A549 (cell line): ENCODE results near the gene DUSP11. TPM values are rescaled to one million over a fixed set of nuclear protein-coding genes. Genes with fewer than 3 reads are reported as not detected.

Source experiments
- ATAC-seq, 2 experiments: fragments of 200-7000 bp in 1 of 2; fragments of >200 bp in 1 of 2; cut with Nextera tagmentation in 1 of 2; cut with Tn5 transposase in 1 of 2; 3 replicates each; pipeline versions ENCODE4 v1.8.0 to v1.9.1; 2018 to 2020; ENCODE audit warnings: mild to moderate bottlenecking in 1 of 2, moderate library complexity in 1 of 2
- CTCF ChIA-PET: fragments of 300-600 bp; sonication (Branson Sonifier 250); formaldehyde crosslinking; extraction: SDS; loops from one replicate; lab custom pipeline; 2021; ENCODE audit warnings: antibody characterized with exemption, inconsistent platforms; lab: Yijun Ruan, JAX
- POLR2A ChIA-PET: fragments of 350-600 bp; formaldehyde crosslinking; extraction: SDS; loops from one replicate; lab custom pipeline; 2021; ENCODE audit warnings: antibody characterized with exemption, inconsistent platforms; lab: Yijun Ruan, JAX
- DNase-seq, 2 experiments: peaks; one replicate each; pipeline versions ENCODE4 v3.0.0 to v3.0.0-alpha.2; 2011 to 2016; ENCODE audit warnings: low read depth in 1 of 2, low spot score in 1 of 2
- FAIRE-seq: peaks from 2 replicates; lab custom pipeline; 2011; peaks lifted over from hg19 to GRCh38; lab: Jason Lieb, UNC
- H3K27ac ChIP-seq, 2 experiments: fragments of >200 bp; sonication (Bioruptor Twin); formaldehyde crosslinking; 3 replicates each; pipeline ENCODE4 v1.5.1; 2016 to 2017
- H3K4me1 ChIP-seq: fragments of >200 bp; sonication (Bioruptor Twin); formaldehyde crosslinking; 3 replicates; pipeline ENCODE4 v1.6.1; 2016
- H3K4me2 ChIP-seq: fragments of >200 bp; sonication (Bioruptor Twin); formaldehyde crosslinking; 3 replicates; pipeline ENCODE4 v1.6.1; 2016
- H3K4me3 ChIP-seq: fragments of >200 bp; sonication (Bioruptor Twin); formaldehyde crosslinking; 3 replicates; pipeline ENCODE4 v1.5.1; 2016
- H3K9me3 ChIP-seq: fragments of >200 bp; sonication (Bioruptor Twin); formaldehyde crosslinking; 3 replicates; pipeline ENCODE4 v1.6.1; 2016
- BHLHE40 ChIP-seq: IDR thresholded peaks from 2 replicates; pipeline ENCODE4 v1.6.1; 2012; ENCODE audit warnings: low read depth, low read length, inconsistent platforms
- CBX8 ChIP-seq: fragments of 200-600 bp; sonication (generic); IDR thresholded peaks from 2 replicates; pipeline ENCODE4 v1.6.1; 2016
- CEBPB ChIP-seq, 2 experiments: fragments of >200 bp in 1 of 2; sonication (Bioruptor Twin) in 1 of 2; formaldehyde crosslinking in 1 of 2; IDR thresholded peaks; 2 replicates each; pipeline ENCODE4 v1.6.1; 2012 to 2016
- EHF ChIP-seq: fragments of 250-450 bp; sonication (Bioruptor Pico); IDR thresholded peaks from 2 replicates; pipeline ENCODE4 v1.5.0; 2020; ENCODE audit warnings: mild to moderate bottlenecking
- EHMT2 ChIP-seq: fragments of 200-600 bp; sonication (generic); IDR thresholded peaks from 2 replicates; pipeline ENCODE4 v1.6.1; 2016; ENCODE audit warnings: antibody characterized with exemption, low read depth, mild to moderate bottlenecking, moderate library complexity
- EP300 ChIP-seq, 2 experiments: fragments of >200 bp; sonication (Bioruptor Twin); formaldehyde crosslinking; IDR thresholded peaks; 2 replicates in 1 of 2; 3 replicates in 1 of 2; pipeline ENCODE4 v1.6.1; 2016 to 2017
- ESRRA ChIP-seq: fragments of 150-350 bp; IDR thresholded peaks from 2 replicates; pipeline ENCODE4 v1.6.1; 2014; ENCODE audit warnings: mild to moderate bottlenecking, low read length, borderline replicate concordance
- FOSB ChIP-seq: fragments of 250-450 bp; sonication (Bioruptor Pico); IDR thresholded peaks from 2 replicates; pipeline ENCODE4 v1.5.0; 2020; ENCODE audit warnings: mild to moderate bottlenecking, moderate library complexity
- FOSL2 ChIP-seq, 2 experiments: fragments of 450-650 bp in 1 of 2; fragments of >200 bp in 1 of 2; sonication (Bioruptor Twin) in 1 of 2; formaldehyde crosslinking; IDR thresholded peaks; 2 replicates each; pipeline versions ENCODE4 v1.5.0 to v1.6.1; 2016 to 2020; ENCODE audit warnings: mild to moderate bottlenecking in 1 of 2, moderate library complexity in 1 of 2
- FOXS1 ChIP-seq: fragments of 250-450 bp; sonication (Bioruptor Pico); IDR thresholded peaks from 2 replicates; pipeline ENCODE4 v1.5.0; 2020; ENCODE audit warnings: mild to moderate bottlenecking, moderate library complexity
- GATA3 ChIP-seq: IDR thresholded peaks from 2 replicates; pipeline ENCODE4 v1.6.1; 2012; ENCODE audit warnings: borderline replicate concordance
- HDAC2 ChIP-seq: fragments of 200-600 bp; sonication (generic); IDR thresholded peaks from 2 replicates; pipeline ENCODE4 v1.6.1; 2016
- HEYL ChIP-seq: fragments of 250-450 bp; sonication (Bioruptor Pico); IDR thresholded peaks from 2 replicates; pipeline ENCODE4 v1.8.0; 2021; ENCODE audit warnings: mild to moderate bottlenecking, moderate library complexity
- HOXA7 ChIP-seq: fragments of 250-450 bp; sonication (Bioruptor Pico); IDR thresholded peaks from 2 replicates; pipeline ENCODE4 v1.5.0; 2020; ENCODE audit warnings: mild to moderate bottlenecking, moderate library complexity
- HOXB13 ChIP-seq: fragments of 250-450 bp; sonication (Bioruptor Pico); IDR thresholded peaks from 2 replicates; pipeline ENCODE4 v1.5.0; 2020; ENCODE audit warnings: low read depth, mild to moderate bottlenecking, moderate library complexity
- JUN ChIP-seq, 2 experiments: fragments of >200 bp; sonication (Bioruptor Twin); formaldehyde crosslinking; IDR thresholded peaks; 2 replicates in 1 of 2; 3 replicates in 1 of 2; pipeline ENCODE4 v1.6.1; 2016 to 2017
- KDM5A ChIP-seq: fragments of 200-600 bp; sonication (generic); IDR thresholded peaks from 2 replicates; pipeline ENCODE4 v1.6.1; 2016; ENCODE audit warnings: antibody characterized with exemption, mild to moderate bottlenecking
- MAFK ChIP-seq: fragments of 450-650 bp; IDR thresholded peaks from 2 replicates; pipeline ENCODE4 v1.6.1; 2014; ENCODE audit not compliant: partially characterized antibody
- MYC ChIP-seq: IDR thresholded peaks from 2 replicates; pipeline ENCODE4 v1.6.1; 2012; ENCODE audit warnings: mild to moderate bottlenecking, inconsistent platforms, low read length, improper control_type of control experiment, borderline replicate concordance
- NFE2L2 ChIP-seq: fragments of 150-350 bp; conservative IDR thresholded peaks from 2 replicates; pipeline ENCODE4 v1.6.1; 2014; ENCODE audit warnings: low read length
- POLR2A ChIP-seq: IDR thresholded peaks from 2 replicates; pipeline ENCODE4 v1.6.1; 2012; ENCODE audit warnings: mild to moderate bottlenecking, low read length
- POLR2AphosphoS2 ChIP-seq: conservative IDR thresholded peaks from 2 replicates; pipeline ENCODE4 v1.6.1; 2012; ENCODE audit warnings: low read length, improper control_type of control experiment, inconsistent platforms
- RARB ChIP-seq: fragments of 250-450 bp; sonication (Bioruptor Pico); IDR thresholded peaks from 2 replicates; pipeline ENCODE4 v1.8.0; 2021; ENCODE audit warnings: mild to moderate bottlenecking, moderate library complexity
- SMC3 ChIP-seq: fragments of >200 bp; sonication (Bioruptor Twin); formaldehyde crosslinking; IDR thresholded peaks from 3 replicates; pipeline ENCODE4 v1.6.1; 2018; ENCODE audit warnings: inconsistent platforms
- SREBF2 ChIP-seq: fragments of 450-650 bp; IDR thresholded peaks from 2 replicates; pipeline ENCODE4 v1.6.1; 2014; ENCODE audit warnings: mild to moderate bottlenecking, moderate library complexity
- ZSCAN20 ChIP-seq: fragments of 250-450 bp; sonication (Bioruptor Pico); IDR thresholded peaks from 2 replicates; pipeline ENCODE4 v1.8.0; 2022; ENCODE audit warnings: mild to moderate bottlenecking, moderate library complexity
- WGBS: methylation state at CpG from one replicate; pipeline ENCODE4 v1.1.6; 2017; ENCODE audit errors: missing lambda C conversion rate; 5-methylcytosine and 5-hydroxymethylcytosine counted together
- polyA plus RNA-seq, 4 experiments: library from polyadenylated mRNA; depleted of rRNA in 3 of 4; stranded (reverse); fragments of >200 nt; fragmentation: RNase III in 1 of 4; extraction: RNeasy Plus Mini Kit Qiagen cat#74134 plus additional on column Dnase treatment in 1 of 4; gene quantifications; 2 replicates in 3 of 4; 3 replicates in 1 of 4; pipeline ENCODE4 v1.2.3, GENCODE V29; 2011 to 2017
- TF ChIP-seq, protein P1 (sequence below): fragments of >200 bp; sonication (Bioruptor Twin); formaldehyde crosslinking; IDR thresholded peaks from 3 replicates; pipeline ENCODE4 v1.5.1; 2016
- TF ChIP-seq, protein P2 (sequence below): fragments of >200 bp; sonication (Bioruptor Twin); formaldehyde crosslinking; IDR thresholded peaks from 3 replicates; pipeline ENCODE4 v1.6.1; 2016
- TF ChIP-seq, protein P3 (sequence below): fragments of 250-450 bp; sonication (Bioruptor Pico); IDR thresholded peaks from 2 replicates; pipeline ENCODE4 v1.5.0; 2021; ENCODE audit warnings: mild to moderate bottlenecking, moderate library complexity, borderline replicate concordance
- TF ChIP-seq, protein P4 (sequence below): fragments of 450-650 bp; IDR thresholded peaks from 2 replicates; pipeline ENCODE4 v1.6.1; 2014; ENCODE audit warnings: antibody characterized with exemption

Gene DUSP11
- polyA plus RNA-seq, 2 of the 4 experiments (the other 2 are of a cell fraction) = 26.2 to 54.8 TPM

DNA sequence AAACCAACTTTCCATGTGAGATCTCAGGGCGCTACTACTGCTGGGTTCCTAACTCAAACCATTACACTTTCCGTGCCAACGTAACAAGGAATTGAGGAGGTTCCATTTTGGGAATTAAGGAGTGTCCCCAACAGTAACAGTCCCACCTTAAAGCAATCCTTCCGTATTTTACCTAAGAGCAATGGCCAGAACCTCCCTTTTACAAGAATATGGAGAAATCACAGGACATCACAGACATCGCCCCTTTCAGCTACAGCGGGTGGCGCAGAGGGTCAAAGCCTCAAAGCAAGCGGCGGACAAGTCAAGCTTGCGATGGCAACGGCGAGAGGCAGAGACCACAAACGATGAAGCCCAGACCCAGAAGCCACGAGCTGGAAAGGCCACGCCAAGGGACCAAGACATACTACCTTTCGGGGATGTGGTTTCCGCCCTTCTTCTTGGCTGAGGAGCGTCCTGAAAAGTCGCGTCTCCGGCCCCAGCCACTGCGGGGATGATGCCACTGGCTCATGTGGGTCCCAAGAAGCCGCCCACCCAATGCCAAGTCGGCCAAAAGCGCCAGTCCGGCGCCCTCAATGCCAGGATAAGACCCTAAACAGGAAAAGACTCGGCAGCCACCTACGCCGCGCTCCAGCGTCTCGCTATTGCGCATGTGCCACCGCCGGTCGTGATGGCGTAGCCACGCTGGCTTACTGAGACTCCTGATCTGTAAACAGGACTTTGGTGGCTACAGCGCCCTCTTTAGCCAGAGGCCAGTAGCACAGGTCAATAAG is at the start of gene DUSP11 (continued):
- TF ChIP-seq, protein P1, sequence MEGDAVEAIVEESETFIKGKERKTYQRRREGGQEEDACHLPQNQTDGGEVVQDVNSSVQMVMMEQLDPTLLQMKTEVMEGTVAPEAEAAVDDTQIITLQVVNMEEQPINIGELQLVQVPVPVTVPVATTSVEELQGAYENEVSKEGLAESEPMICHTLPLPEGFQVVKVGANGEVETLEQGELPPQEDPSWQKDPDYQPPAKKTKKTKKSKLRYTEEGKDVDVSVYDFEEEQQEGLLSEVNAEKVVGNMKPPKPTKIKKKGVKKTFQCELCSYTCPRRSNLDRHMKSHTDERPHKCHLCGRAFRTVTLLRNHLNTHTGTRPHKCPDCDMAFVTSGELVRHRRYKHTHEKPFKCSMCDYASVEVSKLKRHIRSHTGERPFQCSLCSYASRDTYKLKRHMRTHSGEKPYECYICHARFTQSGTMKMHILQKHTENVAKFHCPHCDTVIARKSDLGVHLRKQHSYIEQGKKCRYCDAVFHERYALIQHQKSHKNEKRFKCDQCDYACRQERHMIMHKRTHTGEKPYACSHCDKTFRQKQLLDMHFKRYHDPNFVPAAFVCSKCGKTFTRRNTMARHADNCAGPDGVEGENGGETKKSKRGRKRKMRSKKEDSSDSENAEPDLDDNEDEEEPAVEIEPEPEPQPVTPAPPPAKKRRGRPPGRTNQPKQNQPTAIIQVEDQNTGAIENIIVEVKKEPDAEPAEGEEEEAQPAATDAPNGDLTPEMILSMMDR = peak; percentile 91
- TF ChIP-seq NFE2L2 (no peak), POLR2A (peak; percentile 95)

DNA sequence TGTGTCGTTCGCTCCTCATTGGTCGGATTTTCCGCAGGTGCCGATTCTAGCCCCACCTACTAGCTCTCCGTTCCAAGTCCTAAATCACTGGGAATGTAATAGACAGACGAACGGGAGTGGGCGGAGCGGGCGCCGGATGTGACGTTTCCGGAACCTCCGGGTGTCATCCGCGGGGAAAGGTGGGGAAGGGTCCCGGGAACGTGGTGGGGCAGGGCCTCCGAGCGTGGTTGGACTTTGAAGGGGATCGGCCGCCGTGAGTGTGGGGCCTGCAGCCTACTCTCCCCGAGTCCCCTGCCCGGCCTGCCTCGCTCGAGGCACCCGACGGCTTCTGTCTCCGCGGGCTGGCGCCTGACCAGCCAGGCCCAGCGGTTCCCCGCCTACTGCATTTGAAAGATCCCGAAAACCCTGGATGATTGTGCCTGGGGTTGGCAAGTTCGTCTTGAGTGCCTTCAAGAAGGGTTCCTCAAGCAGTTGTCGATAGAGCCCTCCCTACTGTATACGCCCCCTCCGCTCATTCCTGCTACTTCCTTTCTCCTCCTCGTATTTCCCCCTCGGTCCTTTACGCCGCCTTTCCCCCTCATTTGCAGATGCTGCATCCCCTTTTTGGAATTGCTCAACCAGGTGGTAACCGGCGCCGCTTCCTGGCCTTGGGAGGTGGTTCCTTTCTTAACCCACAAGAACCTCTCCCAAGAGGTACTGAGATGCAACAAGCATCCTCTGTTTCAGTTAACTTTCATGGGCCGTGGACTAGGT is 49.1 kb upstream of the DUSP11 start, which contains the start of gene STAMBP:
Gene STAMBP (plus strand): TSS at position 144 of the 753 bp plus-strand sequence. CDS start 1,896 bp downstream, outside the sequence.
- Histone ChIP-seq H3K4me3 (peak within 1 kb of the TSS; percentile 81), H3K27ac (peak within 1 kb of the TSS; percentile 88 to 95), H3K9me3 (no peaks in the 10 kb centered on the region), H3K4me2 (peak within 1 kb of the TSS; percentile 89), H3K4me1 (peaks cover 23% of the 10 kb centered on the region; the same call in 2 of the 3 replicates)
- DNase-seq (peak; percentile 96 to 97), ATAC-seq (peak; percentile 96 to 97), FAIRE-seq (peak; percentile 84)
- CTCF ChIA-PET = interaction anchor here (0.6 to 2.8 kb wide), 10 partner anchors 11 to 506 kb away, joined by 3 to 24 read pairs (median 4); no protein-coding TSS in a partner anchor
- POLR2A ChIA-PET = interaction anchor here (0.6 to 2.7 kb wide), 14 partner anchors 9 to 833 kb away, joined by 3 to 20 read pairs (median 4); partner anchors contain the start of genes INO80B, MOB1A and TPRKB
- WGBS = 1% methylated on average over 43 of the region's 48 CpGs
- no peak for TF ChIP-seq SREBF2
- TF ChIP-seq CEBPB (IDR thresholded peaks at IDR 0.05) = peak in 1 of 2 experiments; percentile 60; a peak in 2 of 4 replicates
- TF ChIP-seq SMC3 = no peak
- TF ChIP-seq HDAC2 = no peak
- TF ChIP-seq HOXB13 (CRISPR knock-in tag) = no peak
- TF ChIP-seq NFE2L2 = no peak
- TF ChIP-seq, protein P2, sequence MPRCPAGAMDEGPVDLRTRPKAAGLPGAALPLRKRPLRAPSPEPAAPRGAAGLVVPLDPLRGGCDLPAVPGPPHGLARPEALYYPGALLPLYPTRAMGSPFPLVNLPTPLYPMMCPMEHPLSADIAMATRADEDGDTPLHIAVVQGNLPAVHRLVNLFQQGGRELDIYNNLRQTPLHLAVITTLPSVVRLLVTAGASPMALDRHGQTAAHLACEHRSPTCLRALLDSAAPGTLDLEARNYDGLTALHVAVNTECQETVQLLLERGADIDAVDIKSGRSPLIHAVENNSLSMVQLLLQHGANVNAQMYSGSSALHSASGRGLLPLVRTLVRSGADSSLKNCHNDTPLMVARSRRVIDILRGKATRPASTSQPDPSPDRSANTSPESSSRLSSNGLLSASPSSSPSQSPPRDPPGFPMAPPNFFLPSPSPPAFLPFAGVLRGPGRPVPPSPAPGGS = peak; percentile 68; the same call in 2 of the 3 replicates
- no peak for TF ChIP-seq EHMT2
- no peak for TF ChIP-seq ZSCAN20 (CRISPR knock-in tag)
- no peak for TF ChIP-seq FOSB (CRISPR knock-in tag)
- TF ChIP-seq MYC = no peak
- TF ChIP-seq RARB (CRISPR knock-in tag) = no peak
- TF ChIP-seq, protein P3, sequence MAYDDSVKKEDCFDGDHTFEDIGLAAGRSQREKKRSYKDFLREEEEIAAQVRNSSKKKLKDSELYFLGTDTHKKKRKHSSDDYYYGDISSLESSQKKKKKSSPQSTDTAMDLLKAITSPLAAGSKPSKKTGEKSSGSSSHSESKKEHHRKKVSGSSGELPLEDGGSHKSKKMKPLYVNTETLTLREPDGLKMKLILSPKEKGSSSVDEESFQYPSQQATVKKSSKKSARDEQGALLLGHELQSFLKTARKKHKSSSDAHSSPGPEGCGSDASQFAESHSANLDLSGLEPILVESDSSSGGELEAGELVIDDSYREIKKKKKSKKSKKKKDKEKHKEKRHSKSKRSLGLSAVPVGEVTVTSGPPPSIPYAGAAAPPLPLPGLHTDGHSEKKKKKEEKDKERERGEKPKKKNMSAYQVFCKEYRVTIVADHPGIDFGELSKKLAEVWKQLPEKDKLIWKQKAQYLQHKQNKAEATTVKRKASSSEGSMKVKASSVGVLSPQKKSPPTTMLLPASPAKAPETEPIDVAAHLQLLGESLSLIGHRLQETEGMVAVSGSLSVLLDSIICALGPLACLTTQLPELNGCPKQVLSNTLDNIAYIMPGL (CRISPR knock-in tag) = 0 out of 2 replicates have a peak, but pooled peaks have one; percentile 43
- TF ChIP-seq, protein P4, sequence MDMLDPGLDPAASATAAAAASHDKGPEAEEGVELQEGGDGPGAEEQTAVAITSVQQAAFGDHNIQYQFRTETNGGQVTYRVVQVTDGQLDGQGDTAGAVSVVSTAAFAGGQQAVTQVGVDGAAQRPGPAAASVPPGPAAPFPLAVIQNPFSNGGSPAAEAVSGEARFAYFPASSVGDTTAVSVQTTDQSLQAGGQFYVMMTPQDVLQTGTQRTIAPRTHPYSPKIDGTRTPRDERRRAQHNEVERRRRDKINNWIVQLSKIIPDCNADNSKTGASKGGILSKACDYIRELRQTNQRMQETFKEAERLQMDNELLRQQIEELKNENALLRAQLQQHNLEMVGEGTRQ = peak; percentile 71
- TF ChIP-seq HEYL = no peak
- no peak for TF ChIP-seq ESRRA
- TF ChIP-seq POLR2AphosphoS2 = no peak
- no peak for TF ChIP-seq CBX8
- no peak for TF ChIP-seq EHF (CRISPR knock-in tag)
- TF ChIP-seq FOSL2 (IDR thresholded peaks at IDR 0.05) = no peak
- TF ChIP-seq FOSL2 (CRISPR knock-in tag; IDR thresholded peaks at IDR 0.05) = peak; percentile 26; the same call in 1 of the 2 replicates
- no peak for TF ChIP-seq KDM5A
- no peak for TF ChIP-seq MAFK
- TF ChIP-seq JUN (IDR thresholded peaks at IDR 0.05) = peak; percentile 80 to 84; a peak in 4 of 5 replicates
- no peak for TF ChIP-seq GATA3
- no peak for TF ChIP-seq BHLHE40
- no peak for TF ChIP-seq HOXA7 (CRISPR knock-in tag)
- TF ChIP-seq, protein P1 = no peak
- no peak for TF ChIP-seq EP300 (IDR thresholded peaks at IDR 0.05)
- no peak for TF ChIP-seq FOXS1 (CRISPR knock-in tag)
